Vagina (tissue), 2 donors: Measurements from ENCODE around the gene PTPRN2.

Experiments used
- CTCF ChIP-seq, 3 experiments: fragments of 450-650 bp in 2 of 3; fragments of 200-600 bp in 1 of 3; sonication (generic) in 1 of 3; IDR thresholded peaks; one replicate each; pipeline ENCODE4 v1.5.1; 2017 to 2019; ENCODE audit warnings: antibody characterized with exemption in 3 of 3, mild to moderate bottlenecking in 2 of 3, moderate library complexity in 2 of 3
- POLR2AphosphoS5 ChIP-seq, 2 donors: sonication (generic); formaldehyde crosslinking; IDR thresholded peaks; one replicate each; pipeline ENCODE4 v1.9.0; 2017; ENCODE audit warnings: antibody characterized with exemption in 2 of 2, mild to moderate bottlenecking in 2 of 2, low read depth in 1 of 2; ENCODE audit not compliant: insufficient read depth in 1 of 2

GRCh38 chr7:157770716-157771320 is 816.8 kb downstream of the PTPRN2 start:
- TF ChIP-seq POLR2AphosphoS5 (IDR thresholded peaks at IDR 0.05; ENCODE audit: insufficient read depth in 1 of 2, low read depth in 1 of 2) (no peak), CTCF (IDR thresholded peaks at IDR 0.05) (no peak)
